IgD-negative memory B cell (primary cell): ENCODE measurements around the gene LRRC26. TPM values are rescaled to one million over a fixed set of nuclear protein-coding genes. Genes with fewer than 3 reads are reported as not detected.
"Not testable (repeated sequence)": the region's sequence is repeated elsewhere in the genome, so short reads cannot be mapped to it uniquely, and the experiment has no call there.

Source experiments
- H3K27ac Mint-ChIP-seq, 3 donors: one replicate each; pipeline ENCODE4 v1.8.0; 2020 to 2022; ENCODE audit warnings: mild to moderate bottlenecking in 3 of 3, mixed read lengths in 3 of 3, moderate library complexity in 1 of 3
- H3K27me3 Mint-ChIP-seq: one replicate; pipeline ENCODE4 v1.8.0; 2021; ENCODE audit warnings: mixed read lengths
- H3K36me3 Mint-ChIP-seq: one replicate; pipeline ENCODE4 v1.8.0; 2020; ENCODE audit warnings: mild to moderate bottlenecking, mixed read lengths
- H3K4me1 Mint-ChIP-seq, 3 donors: one replicate each; pipeline ENCODE4 v1.8.0; 2020 to 2022; ENCODE audit warnings: mixed read lengths in 3 of 3, mild to moderate bottlenecking in 1 of 3
- H3K4me3 Mint-ChIP-seq, 4 donors: one replicate each; pipeline ENCODE4 v1.8.0; 2020 to 2022; ENCODE audit warnings: mild to moderate bottlenecking in 4 of 4, mixed read lengths in 4 of 4, moderate library complexity in 3 of 4
- H3K9me3 Mint-ChIP-seq, 3 donors: one replicate each; pipeline ENCODE4 v1.8.0; 2020 to 2021; ENCODE audit warnings: mixed read lengths in 3 of 3, mild to moderate bottlenecking in 1 of 3
- polyA plus RNA-seq: library from polyadenylated mRNA; unstranded; fragments of 300-500 nt; fragmentation: Illumina TruSeq; gene quantifications from one replicate; pipeline ENCODE4 v1.2.3, GENCODE V29; 2021

The LRRC26 gene
- polyA plus RNA-seq, 1 donor from 2014 or later = not detected

DNA sequence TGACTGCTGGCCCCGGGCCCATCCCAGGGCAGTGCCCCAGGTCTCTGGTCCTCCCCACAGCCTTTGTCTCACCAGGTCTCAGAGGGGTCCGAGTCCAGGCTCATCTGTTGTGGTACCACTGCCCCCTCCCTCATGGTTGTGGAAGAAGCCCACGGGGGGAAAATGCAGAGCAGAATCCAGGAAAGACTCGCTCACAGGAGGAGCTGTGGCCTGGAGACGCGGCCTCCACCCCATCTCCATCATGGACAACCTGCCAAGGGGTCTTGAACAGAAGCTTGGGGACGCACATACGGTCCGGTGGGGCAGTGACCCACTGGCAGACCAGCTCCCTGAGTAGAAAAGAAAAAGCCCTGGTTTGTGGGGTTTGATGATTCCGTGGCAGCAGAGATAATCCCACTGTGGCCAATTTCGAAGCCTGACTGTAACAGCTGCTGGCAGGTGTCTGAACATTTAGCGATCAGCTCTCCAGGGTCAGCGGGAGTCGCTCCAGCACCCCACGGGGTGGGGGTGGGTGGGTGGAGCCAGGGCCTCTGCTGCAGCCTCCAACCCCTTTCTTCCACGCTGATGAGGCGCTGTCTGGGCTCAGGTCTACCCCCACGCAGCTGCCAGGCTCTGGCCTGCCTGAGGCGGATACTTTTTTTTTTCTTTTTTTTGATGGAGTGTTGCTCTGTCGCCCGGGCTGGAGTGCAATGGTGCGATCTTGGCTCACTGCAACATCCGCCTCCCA is 32.8 kb downstream of the LRRC26 start:
- peaks cover 35% of the 10 kb centered on the region for H3K27me3 Mint-ChIP-seq
- no peaks in the 10 kb centered on the region for H3K36me3 Mint-ChIP-seq
- no peak overlapping the region for H3K4me3 Mint-ChIP-seq

DNA sequence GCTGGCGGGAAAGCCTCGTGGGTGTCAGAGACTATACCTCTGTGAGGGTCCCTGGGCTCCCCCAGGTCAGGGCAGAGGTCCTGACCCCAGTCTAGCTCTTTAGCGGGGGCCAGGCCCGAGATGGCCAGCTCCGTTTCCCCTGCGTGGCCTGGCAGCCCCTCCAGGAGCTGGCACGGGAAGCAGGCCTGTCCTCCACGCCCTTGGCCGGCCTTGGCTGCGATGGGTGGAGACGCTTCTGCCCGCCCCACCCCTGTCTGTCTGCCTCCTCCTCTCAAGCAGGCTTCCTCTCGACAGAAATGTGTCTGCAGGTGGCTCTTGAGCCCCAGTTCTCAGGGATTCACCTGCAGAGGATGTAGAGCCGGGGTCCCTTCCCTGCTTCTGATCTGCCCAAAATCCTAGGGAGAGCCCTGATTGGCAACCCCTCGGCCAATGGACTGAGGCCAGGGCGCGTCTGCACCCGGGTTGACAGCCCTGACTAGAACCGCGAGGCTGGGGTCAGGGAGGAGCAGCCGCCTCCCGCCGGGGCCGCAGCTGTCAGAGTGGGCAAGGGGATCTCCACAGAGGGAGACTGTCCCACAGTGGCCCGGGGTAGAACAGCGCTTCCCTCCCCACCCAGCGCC is 33.5 kb downstream of the LRRC26 start:
- Mint-ChIP-seq H3K27ac (no peak overlapping the region), H3K27me3 (peaks cover 35% of the 10 kb centered on the region), H3K4me1 (peaks cover 0 to 4% (median 1%) of the 10 kb centered on the region in 3 donors), H3K36me3 (no peaks in the 10 kb centered on the region), H3K9me3 (peaks cover 0 to 2% (median 2%) of the 10 kb centered on the region in 3 donors), H3K4me3 (peak overlapping the region in 1 of 4 donors; percentile 74)

More for the DNA sequence above, 32.8 kb downstream of the LRRC26 start:
- Mint-ChIP-seq H3K9me3 (peaks cover 0 to 2% (median 2%) of the 10 kb centered on the region in 3 donors), H3K27ac (no peak overlapping the region), H3K4me1 (peaks cover 0 to 3% (median 1%) of the 10 kb centered on the region in 3 donors)

DNA sequence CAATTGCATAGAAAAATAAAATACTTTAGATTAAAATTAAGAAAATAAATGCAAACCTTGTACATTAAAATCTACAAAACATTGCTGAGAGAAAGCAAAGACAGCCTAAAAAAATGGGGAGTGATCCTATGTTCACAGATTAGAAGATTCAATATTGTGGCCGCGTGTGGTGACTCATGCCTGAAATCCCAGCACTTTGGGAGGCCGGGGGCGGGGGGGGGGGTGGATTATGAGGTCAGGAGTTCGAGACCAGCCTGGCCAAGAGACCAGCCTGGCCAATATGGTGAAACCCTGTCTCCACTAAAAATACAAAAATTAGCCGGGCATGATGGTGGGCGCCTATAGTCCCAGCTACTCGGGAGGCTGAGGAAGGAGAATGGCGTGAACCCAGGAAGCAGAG is 34.7 kb downstream of the LRRC26 start:
- not testable (repeated sequence) for H3K4me3 Mint-ChIP-seq, H3K4me1 Mint-ChIP-seq, H3K9me3 Mint-ChIP-seq, H3K27ac Mint-ChIP-seq, H3K36me3 Mint-ChIP-seq
- peaks cover 29% of the 10 kb centered on the region for H3K27me3 Mint-ChIP-seq

DNA sequence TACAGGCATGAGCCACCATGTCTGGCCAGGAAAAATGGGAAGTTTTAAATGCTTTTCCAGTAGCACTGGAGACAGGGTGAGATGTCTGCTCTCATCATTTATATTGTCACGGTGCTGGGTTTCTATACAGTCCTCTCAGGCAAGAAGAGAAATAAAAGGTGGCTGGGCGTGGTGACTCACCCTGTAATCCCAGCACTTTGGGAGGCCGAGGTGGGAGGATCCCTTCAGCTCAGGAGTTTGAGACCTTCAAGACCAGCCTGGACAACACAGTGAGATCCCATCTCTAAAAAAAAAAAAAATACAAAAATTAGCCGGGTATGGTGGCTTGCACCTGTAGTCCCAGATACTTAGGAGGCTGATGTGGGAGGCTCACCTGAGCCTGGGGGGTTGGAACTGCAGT is 35.7 kb downstream of the LRRC26 start:
- Mint-ChIP-seq H3K9me3 (no peaks in the 10 kb centered on the region), H3K27ac (peak overlapping the region in 1 of 3 donors; percentile 42), H3K36me3 (no peaks in the 10 kb centered on the region), H3K4me3 (no peak overlapping the region), H3K27me3 (peaks cover 28% of the 10 kb centered on the region), H3K4me1 (peaks cover 0 to 4% (median 0%) of the 10 kb centered on the region in 3 donors)

DNA sequence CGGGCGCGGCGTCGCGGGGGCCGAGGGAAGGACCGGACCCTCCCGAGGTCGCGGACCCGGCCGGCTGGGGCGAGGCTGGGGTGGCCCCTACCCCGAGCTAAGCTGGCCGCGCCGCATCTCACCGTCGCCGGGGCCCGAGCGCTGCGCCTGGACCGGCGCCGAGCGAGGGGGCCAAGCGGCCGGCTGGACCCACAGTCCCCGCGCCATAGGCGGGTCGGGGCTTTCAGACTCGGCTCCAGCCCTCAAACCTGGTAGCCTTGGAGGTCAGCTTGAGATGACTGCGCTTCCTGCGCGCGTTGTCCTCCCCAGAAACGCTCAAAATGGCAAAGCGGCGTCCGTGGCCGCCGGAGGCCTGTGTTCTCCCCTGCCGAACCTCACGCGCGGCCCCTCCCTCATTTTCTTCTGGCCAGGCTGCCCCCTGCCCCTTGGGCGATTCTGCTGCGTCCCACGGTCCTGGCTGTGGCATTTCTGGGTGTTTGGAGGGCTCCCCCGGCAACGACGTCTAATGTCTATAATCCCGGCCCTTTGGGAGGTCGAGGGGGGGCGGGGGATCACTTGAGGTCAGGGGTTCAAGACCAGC is 39.6 kb downstream of the LRRC26 start:
- peaks cover 3% of the 10 kb centered on the region for H3K36me3 Mint-ChIP-seq
- H3K4me3 Mint-ChIP-seq = peak overlapping the region; percentile 62 to 91 (median 77)
- H3K4me1 Mint-ChIP-seq = peaks cover 22 to 25% (median 24%) of the 10 kb centered on the region in 3 donors
- H3K27me3 Mint-ChIP-seq = peaks cover 14% of the 10 kb centered on the region
- no peaks in the 10 kb centered on the region for H3K9me3 Mint-ChIP-seq
- H3K27ac Mint-ChIP-seq = peak overlapping the region in 2 of 3 donors; percentile 31 to 45

DNA sequence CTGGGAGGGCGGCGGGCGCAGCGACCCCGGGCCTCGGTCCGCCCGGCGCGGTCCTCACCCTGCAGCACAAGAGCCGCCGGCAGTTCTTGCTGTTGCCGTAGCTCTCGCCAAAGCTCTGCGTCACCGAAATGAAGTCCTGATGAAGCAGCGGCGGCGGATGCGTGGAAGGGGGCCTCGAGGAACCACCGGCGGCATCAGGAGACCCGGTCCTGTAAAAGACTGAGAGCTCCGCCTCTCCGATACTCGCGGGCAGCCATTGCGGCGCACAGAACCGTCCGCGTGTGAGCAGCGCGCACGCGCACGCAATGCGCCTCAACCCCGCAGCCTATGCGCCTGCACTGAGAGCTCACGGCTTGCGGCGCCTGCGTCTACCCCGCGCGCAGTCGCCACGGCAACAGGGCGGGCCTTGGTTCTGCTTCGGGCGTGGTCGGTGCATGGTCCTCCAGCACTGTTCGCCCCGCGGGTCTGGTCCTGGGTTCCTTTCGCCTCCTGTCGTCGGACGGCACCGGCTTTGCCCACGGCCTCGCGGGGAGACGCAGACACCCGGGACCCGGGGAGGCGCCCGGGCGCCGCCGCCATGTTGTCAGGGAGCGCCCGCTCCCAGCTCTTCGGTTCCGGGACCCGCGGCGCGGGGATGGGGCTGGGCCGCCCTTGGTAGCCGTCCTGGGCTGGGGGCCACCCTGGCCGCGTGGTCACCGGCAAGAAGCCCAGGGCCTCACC is 40.2 kb downstream of the LRRC26 start:
- peak overlapping the region; percentile 84 to 97 (median 90) for H3K4me3 Mint-ChIP-seq
- peaks cover 3% of the 10 kb centered on the region for H3K36me3 Mint-ChIP-seq
- H3K27me3 Mint-ChIP-seq = peaks cover 12% of the 10 kb centered on the region
- no peaks in the 10 kb centered on the region for H3K9me3 Mint-ChIP-seq
- H3K27ac Mint-ChIP-seq = peak overlapping the region; percentile 73 to 93 (median 88)
- peaks cover 22 to 25% (median 24%) of the 10 kb centered on the region in 3 donors for H3K4me1 Mint-ChIP-seq

DNA sequence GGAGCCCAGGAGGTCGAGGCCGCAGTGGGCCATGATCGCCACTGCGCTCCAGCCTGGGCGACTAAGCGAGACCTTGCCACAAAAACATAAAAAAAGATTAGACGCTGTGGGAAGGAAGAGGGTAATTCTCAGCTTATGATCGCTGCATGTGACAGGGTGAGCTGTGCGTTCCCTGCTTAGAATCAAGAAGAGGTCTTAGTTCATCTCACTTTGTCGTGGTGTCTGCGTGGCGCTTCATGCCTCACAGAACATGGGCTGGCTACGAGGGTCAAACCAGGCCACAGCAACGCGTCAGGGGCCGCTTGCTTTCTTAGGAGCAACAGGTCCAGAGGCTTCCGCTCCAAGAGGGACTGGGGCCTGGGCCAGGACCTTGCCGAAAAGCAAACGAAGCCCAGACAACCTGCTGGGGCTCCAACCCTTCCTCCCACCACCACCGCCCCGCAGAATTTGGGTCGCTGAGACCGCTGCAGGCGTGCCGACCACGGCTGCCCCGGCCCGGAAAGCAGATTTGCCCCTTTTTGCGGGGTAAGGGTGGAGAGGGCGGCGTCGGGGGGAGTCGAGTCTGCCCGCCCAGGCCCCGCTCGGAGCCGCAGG is 40.9 kb downstream of the LRRC26 start:
- H3K36me3 Mint-ChIP-seq = peaks cover 3% of the 10 kb centered on the region
- peaks cover 9% of the 10 kb centered on the region for H3K27me3 Mint-ChIP-seq
- H3K4me3 Mint-ChIP-seq = peak overlapping the region; percentile 84 to 97 (median 90)
- peak overlapping the region; percentile 92 to 97 (median 93) for H3K27ac Mint-ChIP-seq
- peaks cover 22 to 25% (median 24%) of the 10 kb centered on the region in 3 donors for H3K4me1 Mint-ChIP-seq
- no peaks in the 10 kb centered on the region for H3K9me3 Mint-ChIP-seq

DNA sequence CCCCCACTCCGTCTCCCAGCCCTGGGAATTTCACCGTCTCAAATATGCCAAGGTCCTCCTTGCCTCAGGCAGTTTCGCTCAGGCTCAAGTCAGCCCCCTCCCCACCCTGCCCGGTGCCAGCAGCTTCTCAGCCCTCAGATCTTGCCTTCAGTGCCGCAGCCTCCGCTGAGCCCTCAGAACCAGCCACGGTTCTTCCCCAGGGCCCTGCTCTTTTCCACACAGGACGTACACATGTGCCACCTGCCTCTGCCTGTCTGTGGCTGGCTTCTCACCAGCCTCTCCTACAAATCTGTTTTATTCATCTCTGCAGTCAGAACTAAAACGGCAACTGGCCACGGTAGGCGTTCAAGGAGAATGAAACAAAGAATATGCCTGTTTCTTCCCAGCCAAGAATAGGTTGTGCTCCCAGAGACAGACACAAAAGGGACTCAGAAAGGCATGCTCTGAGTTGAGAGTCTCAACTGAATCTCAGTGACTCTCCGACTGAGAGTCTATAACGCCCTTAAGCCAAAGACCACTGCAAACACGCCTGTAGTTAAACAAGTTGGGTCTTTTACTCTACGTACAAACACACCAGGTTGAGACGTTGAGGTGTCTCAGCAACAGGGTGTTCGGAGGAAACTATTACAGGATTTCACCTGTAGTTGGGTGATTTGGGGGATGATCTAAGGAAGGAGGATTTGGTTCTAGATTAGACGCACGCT is 41.5 kb downstream of the LRRC26 start:
- H3K4me3 Mint-ChIP-seq = peak overlapping the region; percentile 84 to 97 (median 90)
- H3K4me1 Mint-ChIP-seq = peaks cover 26 to 29% (median 28%) of the 10 kb centered on the region in 3 donors
- peaks cover 3% of the 10 kb centered on the region for H3K36me3 Mint-ChIP-seq
- peaks cover 7% of the 10 kb centered on the region for H3K27me3 Mint-ChIP-seq
- H3K27ac Mint-ChIP-seq = peak overlapping the region; percentile 92 to 97 (median 93)
- no peaks in the 10 kb centered on the region for H3K9me3 Mint-ChIP-seq

DNA sequence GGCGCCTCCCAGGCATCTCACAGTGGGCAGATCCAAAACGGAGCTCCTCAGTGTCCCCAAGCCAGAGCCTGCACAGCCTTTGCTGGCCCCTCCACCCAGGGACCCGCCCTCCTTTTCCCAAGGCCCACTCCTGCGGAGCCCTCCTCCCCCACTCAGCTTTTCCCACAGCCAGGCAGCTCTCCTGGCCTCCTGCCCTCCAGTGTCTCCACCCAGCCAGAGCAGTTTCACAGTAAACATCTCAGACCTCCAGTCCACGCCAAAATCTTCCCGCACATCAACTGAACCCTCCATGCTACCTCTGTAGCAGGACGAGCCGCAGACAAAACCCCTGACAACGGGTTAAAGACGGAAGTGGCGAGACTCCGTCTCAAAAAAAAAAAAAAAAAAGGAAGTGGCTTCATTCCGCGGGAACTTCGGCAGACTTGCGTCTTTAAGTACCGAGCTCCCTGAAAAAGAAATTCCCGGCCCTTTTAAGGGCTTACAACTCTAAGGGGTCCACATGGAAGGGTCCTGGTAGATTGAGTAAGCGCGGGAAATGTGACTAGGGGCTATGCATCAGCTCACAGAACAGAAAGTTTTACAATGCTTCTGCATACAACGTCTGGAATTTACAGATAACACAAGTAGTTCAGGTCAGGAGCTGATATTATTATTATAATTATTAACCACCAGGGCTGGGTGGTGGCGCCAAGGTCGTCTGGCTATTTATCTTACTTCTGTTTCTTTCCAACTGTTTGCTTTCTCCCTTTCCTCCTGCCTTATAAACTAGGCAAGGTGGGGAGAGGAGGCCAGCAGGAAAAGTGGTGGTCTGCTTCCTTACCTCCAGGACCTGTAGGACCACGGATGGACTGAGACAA is 42.3 kb downstream of the LRRC26 start:
- Mint-ChIP-seq H3K36me3 (peaks cover 3% of the 10 kb centered on the region), H3K4me1 (peaks cover 31 to 32% (median 31%) of the 10 kb centered on the region in 3 donors), H3K9me3 (no peaks in the 10 kb centered on the region), H3K27me3 (peaks cover 5% of the 10 kb centered on the region), H3K4me3 (peak overlapping the region; percentile 84 to 97 (median 90)), H3K27ac (peak overlapping the region; percentile 82 to 97 (median 93))

DNA sequence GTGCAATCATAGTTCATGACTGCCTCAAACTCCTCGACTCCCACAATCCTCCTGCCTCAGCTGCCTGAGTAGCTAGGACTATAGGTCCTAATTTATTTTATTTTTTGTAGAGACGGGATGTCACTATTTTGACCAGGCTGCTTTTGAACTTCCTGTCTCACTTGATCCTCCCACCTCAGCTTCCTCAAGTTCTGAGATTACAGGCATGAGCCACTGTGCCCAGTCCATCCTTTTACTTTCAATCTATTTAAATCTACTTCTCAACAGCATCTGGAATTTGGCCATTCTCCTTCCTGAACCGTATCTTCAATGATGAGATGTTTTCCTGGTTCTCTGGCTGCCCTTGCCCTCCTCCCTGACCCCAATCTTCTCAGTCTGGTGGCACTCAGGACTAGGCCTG is 43.1 kb downstream of the LRRC26 start:
- H3K36me3 Mint-ChIP-seq = peaks cover 3% of the 10 kb centered on the region
- peak overlapping the region; percentile 84 to 97 (median 85) for H3K4me3 Mint-ChIP-seq
- peaks cover 5% of the 10 kb centered on the region for H3K27me3 Mint-ChIP-seq
- H3K9me3 Mint-ChIP-seq = no peaks in the 10 kb centered on the region
- peak overlapping the region; percentile 82 to 96 (median 93) for H3K27ac Mint-ChIP-seq
- H3K4me1 Mint-ChIP-seq = peaks cover 38 to 39% (median 38%) of the 10 kb centered on the region in 3 donors

DNA sequence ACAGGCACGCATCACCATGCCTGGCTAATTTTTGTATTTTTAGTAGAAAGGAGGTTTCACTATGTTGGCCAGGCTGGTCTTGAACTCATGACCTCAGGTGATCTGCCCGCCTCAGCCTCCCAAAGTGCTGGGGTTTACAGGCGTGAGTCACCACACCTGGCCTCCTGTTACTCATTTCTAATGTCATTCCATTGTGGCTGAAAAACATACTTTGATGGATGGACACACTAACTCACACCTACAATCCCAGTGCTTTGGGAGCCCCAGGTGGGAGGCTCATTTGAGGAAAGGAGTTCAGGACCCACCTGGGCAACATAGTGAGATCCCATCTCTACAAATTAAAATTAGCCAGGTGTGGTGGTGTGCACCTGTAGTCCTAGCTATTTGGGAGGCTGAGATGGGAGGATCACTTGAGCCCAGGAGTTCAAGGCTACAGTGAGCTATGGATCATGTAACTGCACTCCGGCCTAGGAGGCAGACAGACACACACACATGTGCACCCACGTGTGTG is 45.8 kb downstream of the LRRC26 start:
- H3K9me3 Mint-ChIP-seq, H3K27me3 Mint-ChIP-seq, H3K36me3 Mint-ChIP-seq: not testable (repeated sequence)
- peaks cover 43 to 45% (median 43%) of the 10 kb centered on the region in 3 donors for H3K4me1 Mint-ChIP-seq
- peak overlapping the region in 1 of 3 donors; percentile 93 for H3K27ac Mint-ChIP-seq
- H3K4me3 Mint-ChIP-seq = peak overlapping the region in 3 of 4 donors; percentile 30 to 71 (median 65)

DNA sequence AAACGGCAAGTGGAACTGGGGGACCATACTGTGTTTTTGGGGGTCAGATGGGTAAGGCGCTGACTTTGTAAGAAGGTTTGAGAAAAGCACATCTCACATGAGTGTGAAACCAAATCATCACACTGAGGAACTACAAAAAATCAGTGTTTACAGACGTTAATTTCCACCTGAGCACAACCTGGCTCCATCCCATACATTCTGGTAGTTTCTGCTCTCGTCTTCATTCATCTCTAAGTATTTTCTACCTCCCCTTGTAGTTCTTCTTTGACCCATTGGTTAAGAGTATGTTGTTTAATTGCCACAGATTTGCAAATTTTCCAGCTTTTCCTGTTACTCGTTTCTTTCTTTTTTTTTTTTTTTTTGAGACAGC is 46.4 kb downstream of the LRRC26 start:
- Mint-ChIP-seq H3K4me1 (peaks cover 40 to 44% (median 40%) of the 10 kb centered on the region in 3 donors), H3K36me3 (peaks cover 3% of the 10 kb centered on the region), H3K9me3 (no peaks in the 10 kb centered on the region), H3K27me3 (peaks cover 2% of the 10 kb centered on the region), H3K4me3 (peak overlapping the region; percentile 56 to 92 (median 68)), H3K27ac (peak overlapping the region in 2 of 3 donors; percentile 87 to 93)
